Common myeloid progenitor, CD34-positive (primary cell): ENCODE measurements around the gene PPP1R8.

Source experiments
- CTCF ChIA-PET: fragments of 350-600 bp; sonication (Branson Sonifier 250); formaldehyde crosslinking; loops from one replicate; lab custom pipeline; 2021; ENCODE audit warnings: antibody characterized with exemption; lab: Charles Lee
- POLR2A ChIA-PET: fragments of 350-600 bp; sonication (Branson Sonifier 250); formaldehyde crosslinking; loops from one replicate; lab custom pipeline; 2021; ENCODE audit warnings: antibody characterized with exemption; lab: Charles Lee
- DNase-seq, 3 donors: peaks; one replicate each; pipeline versions ENCODE4 v3.0.0 to v3.0.0-alpha.2; 2013
- H3K27ac ChIP-seq, 2 experiments: 1 replicate in 1 of 2; 2 replicates in 1 of 2; pipeline ENCODE4 v1.7.0; 2013; ENCODE audit warnings: inconsistent platforms in 2 of 2, low read length in 2 of 2, mild to moderate bottlenecking in 2 of 2, low read depth in 1 of 2, moderate library complexity in 1 of 2; ENCODE audit not compliant: severe bottlenecking in 2 of 2, insufficient read depth in 1 of 2, poor library complexity in 1 of 2
- H3K27me3 ChIP-seq, 5 experiments: replicated peaks in 2 of 5; 1 replicate in 3 of 5; 2 replicates in 2 of 5; pipeline versions ENCODE4 v1.6.1 to v1.7.0; 2013; ENCODE audit warnings: low read length in 4 of 5, mild to moderate bottlenecking in 2 of 5, moderate library complexity in 2 of 5, inconsistent platforms in 1 of 5; ENCODE audit not compliant: insufficient read depth in 5 of 5, control insufficient read depth in 4 of 5
- H3K36me3 ChIP-seq, 4 experiments: 1 replicate in 2 of 4; 2 replicates in 2 of 4; pipeline versions ENCODE4 v1.6.1 to v1.7.0; 2013; ENCODE audit warnings: low read length in 3 of 4, control low read depth in 1 of 4, mild to moderate bottlenecking in 1 of 4; ENCODE audit not compliant: control insufficient read depth in 4 of 4, insufficient read depth in 4 of 4
- H3K4me1 ChIP-seq, 4 experiments: 1 replicate in 3 of 4; 2 replicates in 1 of 4; pipeline versions ENCODE4 v1.6.1 to v1.7.1; 2013; ENCODE audit warnings: low read length in 3 of 4, mild to moderate bottlenecking in 3 of 4, control low read depth in 1 of 4, inconsistent platforms in 1 of 4, moderate library complexity in 1 of 4; ENCODE audit not compliant: control insufficient read depth in 4 of 4, insufficient read depth in 4 of 4; ENCODE audit errors: control extremely low read depth in 1 of 4
- H3K4me3 ChIP-seq, 7 experiments: 1 replicate in 4 of 7; 2 replicates in 3 of 7; pipeline versions ENCODE4 v1.5.1 to v1.7.0; 2013; ENCODE audit warnings: mild to moderate bottlenecking in 7 of 7, low read length in 6 of 7, moderate library complexity in 6 of 7, inconsistent platforms in 2 of 7, low read depth in 2 of 7, control low read depth in 1 of 7; ENCODE audit not compliant: insufficient read depth in 4 of 7, control insufficient read depth in 1 of 7; ENCODE audit errors: extremely low read depth in 1 of 7
- H3K9me3 ChIP-seq, 5 experiments: 1 replicate in 4 of 5; 2 replicates in 1 of 5; pipeline versions ENCODE4 v1.6.1 to v1.7.1; 2013; ENCODE audit warnings: low read length in 4 of 5, mild to moderate bottlenecking in 2 of 5, inconsistent platforms in 1 of 5, low read depth in 1 of 5, moderate library complexity in 1 of 5; ENCODE audit not compliant: control insufficient read depth in 4 of 5, insufficient read depth in 2 of 5; ENCODE audit errors: control extremely low read depth in 1 of 5
- WGBS: methylation state at CpG from one replicate; pipeline ENCODE4 v1.1.5; 2013; ENCODE audit not compliant: insufficient coverage; 5-methylcytosine and 5-hydroxymethylcytosine counted together

The PPP1R8 gene

GRCh38 chr1:27873671-27874384 lies 43.2 kb downstream of the PPP1R8 start:
- 31% methylated on average over 8 of the region's 16 CpGs for WGBS
- no peaks in the 10 kb centered on the region for H3K9me3 ChIP-seq
- CTCF ChIA-PET = interaction anchor here (1.3 to 1.8 kb wide), 2 partner anchors 17 to 18 kb away, joined by 5 read pairs; no protein-coding TSS in a partner anchor
- H3K27ac ChIP-seq = peak overlapping the region; percentile 58 to 76
- H3K36me3 ChIP-seq = peaks cover 0 to 23% (median 12%) of the 10 kb centered on the region in 4 experiments
- POLR2A ChIA-PET = interaction anchor here (2.6 kb wide), 1 partner anchor 17 kb away, joined by 16 read pairs; no protein-coding TSS in a partner anchor
- H3K4me3 ChIP-seq = peak overlapping the region in 6 of 7 experiments; percentile 78 to 96 (median 92)
- DNase-seq = peak; percentile 82 to 98 (median 97)
- no peaks in the 10 kb centered on the region for H3K27me3 ChIP-seq
- H3K4me1 ChIP-seq = peaks cover 5 to 63% (median 56%) of the 10 kb centered on the region in 4 experiments

GRCh38 chr1:27876341-27877114 lies 45.9 kb downstream of the PPP1R8 start:
- POLR2A ChIA-PET = interaction anchor here (1.0 kb wide), 1 partner anchor 18 kb away, joined by 3 read pairs; no protein-coding TSS in a partner anchor
- no peaks in the 10 kb centered on the region for H3K27me3 ChIP-seq
- 95% methylated on average over 16 of the region's 18 CpGs for WGBS
- no peak for DNase-seq
- peaks cover 5 to 50% (median 41%) of the 10 kb centered on the region in 4 experiments for H3K4me1 ChIP-seq
- no peaks in the 10 kb centered on the region for H3K9me3 ChIP-seq
- peak overlapping the region in 2 of 7 experiments; percentile 17 to 22 for H3K4me3 ChIP-seq
- CTCF ChIA-PET = interaction anchor here (1.0 to 1.2 kb wide), 2 partner anchors 19 to 54 kb away, joined by 3 read pairs; no protein-coding TSS in a partner anchor
- peaks cover 2 to 42% (median 25%) of the 10 kb centered on the region in 4 experiments for H3K36me3 ChIP-seq
- peak overlapping the region; percentile 11 to 61 for H3K27ac ChIP-seq

- peaks cover 2 to 47% (median 30%) of the 10 kb centered on the region in 4 experiments for H3K36me3 ChIP-seq
- 100% methylated on average over 1 of the region's 2 CpGs for WGBS
- H3K4me1 ChIP-seq = peaks cover 5 to 47% (median 39%) of the 10 kb centered on the region in 4 experiments
- H3K27me3 ChIP-seq = no peaks in the 10 kb centered on the region
- no peak for DNase-seq
- CTCF ChIA-PET = interaction anchor here (1.0 to 1.2 kb wide), 2 partner anchors 19 to 53 kb away, joined by 3 read pairs; no protein-coding TSS in a partner anchor
- H3K27ac ChIP-seq = no peak overlapping the region
- no peaks in the 10 kb centered on the region for H3K9me3 ChIP-seq
- POLR2A ChIA-PET = interaction anchor here (1.0 kb wide), 1 partner anchor 17 kb away, joined by 3 read pairs; no protein-coding TSS in a partner anchor
- H3K4me3 ChIP-seq = no peak overlapping the region
These were observed 46.5 kb downstream of the PPP1R8 start for GRCh38 chr1:27877115-27877416.

- peaks cover 5 to 40% (median 32%) of the 10 kb centered on the region in 4 experiments for H3K4me1 ChIP-seq
- peaks cover 2 to 57% (median 39%) of the 10 kb centered on the region in 4 experiments for H3K36me3 ChIP-seq
- H3K27ac ChIP-seq = no peak overlapping the region
- ChIA-PET CTCF (interaction anchor here (0.5 to 1.2 kb wide), 2 partner anchors 20 to 39 kb away, joined by 3 read pairs; no protein-coding TSS in a partner anchor), POLR2A (interaction anchor here (0.7 kb wide), 1 partner anchor 1504 kb away, joined by 3 read pairs; no protein-coding TSS in a partner anchor)
- H3K9me3 ChIP-seq = no peaks in the 10 kb centered on the region
- no peak overlapping the region for H3K4me3 ChIP-seq
- 100% methylated on average over 3 of the region's 4 CpGs for WGBS
- DNase-seq = peak in 2 of 3 donors; percentile 38 to 49
- H3K27me3 ChIP-seq = no peaks in the 10 kb centered on the region
These were observed 47.5 kb downstream of the PPP1R8 start for GRCh38 chr1:27878039-27878438.

- CTCF ChIA-PET = no interaction called here
- H3K4me3 ChIP-seq = no peak overlapping the region
- WGBS = 54% methylated on average over 7 of the region's 8 CpGs
- DNase-seq = no peak
- H3K27ac ChIP-seq = no peak overlapping the region
- POLR2A ChIA-PET = interaction anchor here (0.6 to 0.7 kb wide), 2 partner anchors 10 to 21 kb away, joined by 3 read pairs; no protein-coding TSS in a partner anchor
- no peaks in the 10 kb centered on the region for H3K9me3 ChIP-seq
- H3K27me3 ChIP-seq = no peaks in the 10 kb centered on the region
- H3K36me3 ChIP-seq = peaks cover 2 to 65% (median 47%) of the 10 kb centered on the region in 4 experiments
- H3K4me1 ChIP-seq = peaks cover 5 to 33% (median 26%) of the 10 kb centered on the region in 4 experiments
These were observed 48.3 kb downstream of the PPP1R8 start for GRCh38 chr1:27878787-27879335.

GRCh38 chr1:27879374-27880082 lies 48.9 kb downstream of the PPP1R8 start:
- Histone ChIP-seq H3K4me3 (no peak overlapping the region), H3K36me3 (peaks cover 2 to 72% (median 52%) of the 10 kb centered on the region in 4 experiments), H3K27me3 (no peaks in the 10 kb centered on the region), H3K27ac (no peak overlapping the region), H3K4me1 (peaks cover 5 to 29% (median 24%) of the 10 kb centered on the region in 4 experiments), H3K9me3 (no peaks in the 10 kb centered on the region)
- ChIA-PET CTCF (no interaction called here), POLR2A (interaction anchor here (0.6 kb wide), 2 partner anchors 10 to 11 kb away, joined by 3 read pairs; no protein-coding TSS in a partner anchor)
- DNase-seq = no peak
- 91% methylated on average over 7 of the region's 10 CpGs for WGBS
